Measurements from ENCODE around the gene CNTNAP2. TPM values are rescaled to one million over a fixed set of nuclear protein-coding genes. Genes with fewer than 3 reads are reported as not detected.
A peak's percentile ranks its signal among the peaks of the same experiment; 100 is the strongest.

CNTNAP2 gene
- total and polyA plus RNA-seq, 2 donors from 2014 or later = 0.06 to 0.13 TPM

GRCh38 chr7:146076344-146076743 is 40.3 kb upstream of the CNTNAP2 start:
- TF ChIP-seq CTCF (IDR thresholded peaks at IDR 0.05; ENCODE audit: borderline replicate concordance, extremely low read depth, insufficient read depth) = no peak
- FAIRE-seq = no peak
- Histone ChIP-seq H3K9ac (ENCODE audit: low read length in 3 of 3) (no peak overlapping the region), H3K36me3 (ENCODE audit: control insufficient read depth in 2 of 3, insufficient read depth in 3 of 3, low read length in 3 of 3) (no peaks in the 10 kb centered on the region), H3K27ac (ENCODE audit: low read depth in 2 of 2, low read length in 2 of 2) (no peak overlapping the region), H3K4me3 (ENCODE audit: low read length in 3 of 3) (no peak overlapping the region), H3K4me1 (ENCODE audit: control insufficient read depth in 2 of 3, insufficient read depth in 2 of 3, low read depth in 1 of 3, low read length in 3 of 3) (no peaks in the 10 kb centered on the region), H3K9me3 (ENCODE audit: control insufficient read depth in 2 of 3, insufficient read depth in 1 of 3, low read length in 3 of 3) (no peaks in the 10 kb centered on the region), H3K27me3 (ENCODE audit: control insufficient read depth, insufficient read depth, low read length) (no peaks in the 10 kb centered on the region)
- no peak for DNase-seq
- intact Hi-C loops (cut with DNase I) = no loop called here

GRCh38 chr7:146084086-146084485 is 32.5 kb upstream of the CNTNAP2 start:
- Histone ChIP-seq H3K36me3 (ENCODE audit: control insufficient read depth in 2 of 3, insufficient read depth in 3 of 3, low read length in 3 of 3) (no peaks in the 10 kb centered on the region), H3K4me1 (ENCODE audit: control insufficient read depth in 2 of 3, insufficient read depth in 2 of 3, low read depth in 1 of 3, low read length in 3 of 3) (no peaks in the 10 kb centered on the region), H3K27ac (ENCODE audit: low read depth in 2 of 2, low read length in 2 of 2) (no peak overlapping the region), H3K9ac (ENCODE audit: low read length in 3 of 3) (no peak overlapping the region), H3K9me3 (ENCODE audit: control insufficient read depth in 2 of 3, insufficient read depth in 1 of 3, low read length in 3 of 3) (no peaks in the 10 kb centered on the region), H3K27me3 (ENCODE audit: control insufficient read depth, insufficient read depth, low read length) (no peaks in the 10 kb centered on the region), H3K4me3 (ENCODE audit: low read length in 3 of 3) (no peak overlapping the region)
- TF ChIP-seq CTCF (IDR thresholded peaks at IDR 0.05; ENCODE audit: borderline replicate concordance, extremely low read depth, insufficient read depth) = no peak
- intact Hi-C loops (cut with DNase I) = no loop called here
- DNase-seq = no peak
- no peak for FAIRE-seq

- peak; percentile 67 for TF ChIP-seq CTCF (IDR thresholded peaks at IDR 0.05; ENCODE audit: borderline replicate concordance, extremely low read depth, insufficient read depth)
Measured at GRCh38 chr7:146090023-146090645, 26.5 kb upstream of the CNTNAP2 start.

GRCh38 chr7:146094356-146094755 is 22.2 kb upstream of the CNTNAP2 start:
- DNase-seq = no peak
- intact Hi-C loops (cut with DNase I) = no loop called here
- no peak for FAIRE-seq
- Histone ChIP-seq H3K36me3 (ENCODE audit: control insufficient read depth in 2 of 3, insufficient read depth in 3 of 3, low read length in 3 of 3) (no peaks in the 10 kb centered on the region), H3K4me3 (ENCODE audit: low read length in 3 of 3) (no peak overlapping the region), H3K4me1 (ENCODE audit: control insufficient read depth in 2 of 3, insufficient read depth in 2 of 3, low read depth in 1 of 3, low read length in 3 of 3) (no peaks in the 10 kb centered on the region), H3K27me3 (ENCODE audit: control insufficient read depth, insufficient read depth, low read length) (no peaks in the 10 kb centered on the region), H3K9me3 (ENCODE audit: control insufficient read depth in 2 of 3, insufficient read depth in 1 of 3, low read length in 3 of 3) (no peaks in the 10 kb centered on the region), H3K27ac (ENCODE audit: low read depth in 2 of 2, low read length in 2 of 2) (no peak overlapping the region), H3K9ac (ENCODE audit: low read length in 3 of 3) (no peak overlapping the region)
- TF ChIP-seq CTCF (IDR thresholded peaks at IDR 0.05; ENCODE audit: borderline replicate concordance, extremely low read depth, insufficient read depth) = no peak

More at GRCh38 chr7:146090023-146090645, 26.5 kb upstream of the CNTNAP2 start:
- Histone ChIP-seq H3K4me1 (ENCODE audit: control insufficient read depth in 2 of 3, insufficient read depth in 2 of 3, low read depth in 1 of 3, low read length in 3 of 3) (no peaks in the 10 kb centered on the region), H3K27me3 (ENCODE audit: control insufficient read depth, insufficient read depth, low read length) (no peaks in the 10 kb centered on the region), H3K9ac (ENCODE audit: low read length in 3 of 3) (no peak overlapping the region), H3K4me3 (ENCODE audit: low read length in 3 of 3) (no peak overlapping the region), H3K9me3 (ENCODE audit: control insufficient read depth in 2 of 3, insufficient read depth in 1 of 3, low read length in 3 of 3) (no peaks in the 10 kb centered on the region), H3K27ac (ENCODE audit: low read depth in 2 of 2, low read length in 2 of 2) (no peak overlapping the region), H3K36me3 (ENCODE audit: control insufficient read depth in 2 of 3, insufficient read depth in 3 of 3, low read length in 3 of 3) (no peaks in the 10 kb centered on the region)
- DNase-seq = peak in 2 of 5 donors; percentile 36 to 54
- intact Hi-C loops (cut with DNase I) = no loop called here
- peak; percentile 19 for FAIRE-seq
